GM10266 (cell line): ENCODE data around the gene SPTBN5.

Experiments used
- DNase-seq: peaks from one replicate; pipeline ENCODE4 v3.0.0; 2012; ENCODE audit errors: extremely low spot score
- TF ChIP-seq, protein P1 (sequence below): IDR thresholded peaks from 2 replicates; pipeline ENCODE4 v1.5.1; 2012; ENCODE audit warnings: mild to moderate bottlenecking, low read depth; ENCODE audit not compliant: control insufficient read depth, insufficient read depth; ENCODE audit errors: missing control alignments

Gene SPTBN5

GRCh38 chr15:41848631-41849030 is 45.2 kb downstream of the SPTBN5 start:
- TF ChIP-seq, protein P1, sequence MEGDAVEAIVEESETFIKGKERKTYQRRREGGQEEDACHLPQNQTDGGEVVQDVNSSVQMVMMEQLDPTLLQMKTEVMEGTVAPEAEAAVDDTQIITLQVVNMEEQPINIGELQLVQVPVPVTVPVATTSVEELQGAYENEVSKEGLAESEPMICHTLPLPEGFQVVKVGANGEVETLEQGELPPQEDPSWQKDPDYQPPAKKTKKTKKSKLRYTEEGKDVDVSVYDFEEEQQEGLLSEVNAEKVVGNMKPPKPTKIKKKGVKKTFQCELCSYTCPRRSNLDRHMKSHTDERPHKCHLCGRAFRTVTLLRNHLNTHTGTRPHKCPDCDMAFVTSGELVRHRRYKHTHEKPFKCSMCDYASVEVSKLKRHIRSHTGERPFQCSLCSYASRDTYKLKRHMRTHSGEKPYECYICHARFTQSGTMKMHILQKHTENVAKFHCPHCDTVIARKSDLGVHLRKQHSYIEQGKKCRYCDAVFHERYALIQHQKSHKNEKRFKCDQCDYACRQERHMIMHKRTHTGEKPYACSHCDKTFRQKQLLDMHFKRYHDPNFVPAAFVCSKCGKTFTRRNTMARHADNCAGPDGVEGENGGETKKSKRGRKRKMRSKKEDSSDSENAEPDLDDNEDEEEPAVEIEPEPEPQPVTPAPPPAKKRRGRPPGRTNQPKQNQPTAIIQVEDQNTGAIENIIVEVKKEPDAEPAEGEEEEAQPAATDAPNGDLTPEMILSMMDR = no peak
- DNase-seq = no peak

GRCh38 chr15:41847981-41848380 is 45.9 kb downstream of the SPTBN5 start:
- no peak for DNase-seq
- TF ChIP-seq, protein P1 = no peak

DNA sequence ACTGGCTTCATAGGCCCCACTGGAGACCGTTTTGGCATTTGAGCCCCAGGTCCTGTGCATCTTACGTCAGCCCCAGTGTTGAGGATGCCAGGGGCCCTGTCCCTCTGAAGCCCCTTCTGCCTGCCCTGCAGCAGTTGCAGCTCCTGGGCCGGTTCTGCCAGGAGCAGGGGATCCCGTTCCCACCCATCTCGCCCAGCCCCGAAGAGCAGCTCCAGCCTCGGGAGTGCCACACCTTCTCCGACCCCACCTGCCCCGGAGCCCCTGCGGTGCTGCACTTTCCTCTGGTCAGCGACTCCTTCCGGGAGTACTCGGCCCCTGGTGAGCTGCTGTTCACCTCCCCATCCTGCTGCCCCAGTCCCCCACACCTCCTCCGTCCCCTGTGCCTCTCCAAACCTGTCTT is 46.6 kb downstream of the SPTBN5 start:
- TF ChIP-seq, protein P1 = no peak
- DNase-seq = no peak

DNA sequence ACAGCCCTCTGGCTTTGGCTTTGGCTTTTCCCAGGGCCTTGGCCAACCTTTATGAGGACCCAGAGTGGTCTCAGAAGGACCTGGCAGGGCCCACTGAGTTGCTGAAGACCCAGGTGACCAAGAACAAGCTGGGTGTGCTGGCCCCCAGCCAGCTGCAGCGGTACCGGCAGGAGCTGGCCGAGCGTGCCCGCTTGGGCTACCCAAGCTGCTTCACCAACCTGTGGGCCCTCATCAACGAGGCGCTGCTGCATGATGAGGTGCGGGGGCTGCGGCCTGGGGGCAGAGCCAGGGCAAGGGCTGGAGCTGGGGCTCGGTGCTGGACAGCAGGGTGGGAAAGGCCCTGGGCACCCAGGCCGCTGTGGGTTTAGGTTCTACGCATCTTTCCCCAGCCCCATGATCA is 49.0 kb downstream of the SPTBN5 start:
- no peak for DNase-seq
- TF ChIP-seq, protein P1 = no peak

- TF ChIP-seq, protein P1 = no peak
- no peak for DNase-seq
Measured at GRCh38 chr15:41843571-41843970, 50.3 kb downstream of the SPTBN5 start.

DNA sequence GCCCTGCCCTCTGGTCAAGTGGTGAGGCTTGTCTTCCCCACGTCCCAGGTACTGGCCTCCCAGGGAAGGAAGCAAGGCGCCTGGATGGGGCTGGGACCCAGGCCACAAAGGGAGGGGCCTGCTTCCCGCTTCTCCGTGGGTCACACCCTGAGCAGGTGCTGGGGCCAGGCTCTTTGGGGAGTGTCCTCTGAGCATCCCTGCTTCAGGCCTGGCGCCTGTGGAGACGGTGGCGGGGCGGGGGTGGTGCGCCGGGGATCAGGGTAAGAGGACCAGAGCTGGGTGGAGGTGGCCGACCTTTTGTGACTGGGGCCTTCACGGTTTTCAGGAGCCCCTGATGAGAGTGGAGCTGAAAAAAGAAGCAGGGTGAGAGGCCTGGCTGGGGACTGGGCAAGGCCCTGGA is 51.6 kb downstream of the SPTBN5 start:
- DNase-seq = no peak
- TF ChIP-seq, protein P1 = no peak

DNA sequence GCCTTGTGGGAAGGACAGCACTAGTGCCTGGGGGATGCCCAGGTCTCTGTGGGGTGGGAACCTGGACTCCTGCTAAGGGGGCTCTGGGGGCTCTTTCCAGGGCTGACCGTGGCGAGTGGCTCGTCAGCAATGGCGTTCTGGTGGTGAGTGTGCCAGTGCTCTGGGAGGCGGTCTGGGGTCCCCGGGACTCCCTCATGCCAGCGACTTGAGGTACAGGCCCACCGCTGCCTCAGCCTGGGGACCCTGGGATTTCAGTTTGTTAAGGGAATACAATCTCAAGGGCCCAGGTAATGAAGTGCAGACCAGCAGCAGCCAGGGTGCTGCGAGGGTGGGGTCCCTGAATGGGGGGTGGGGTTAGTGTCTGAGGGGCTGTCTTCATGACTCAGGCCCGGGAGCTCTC is 52.7 kb downstream of the SPTBN5 start:
- TF ChIP-seq, protein P1 = no peak
- no peak for DNase-seq
